ENCODE data around the gene OR4X1. TPM values are rescaled to one million over a fixed set of nuclear protein-coding genes. Genes with fewer than 3 reads are reported as not detected.

OR4X1 gene
- polyA plus RNA-seq, 1 donor from 2014 or later = not detected

DNA sequence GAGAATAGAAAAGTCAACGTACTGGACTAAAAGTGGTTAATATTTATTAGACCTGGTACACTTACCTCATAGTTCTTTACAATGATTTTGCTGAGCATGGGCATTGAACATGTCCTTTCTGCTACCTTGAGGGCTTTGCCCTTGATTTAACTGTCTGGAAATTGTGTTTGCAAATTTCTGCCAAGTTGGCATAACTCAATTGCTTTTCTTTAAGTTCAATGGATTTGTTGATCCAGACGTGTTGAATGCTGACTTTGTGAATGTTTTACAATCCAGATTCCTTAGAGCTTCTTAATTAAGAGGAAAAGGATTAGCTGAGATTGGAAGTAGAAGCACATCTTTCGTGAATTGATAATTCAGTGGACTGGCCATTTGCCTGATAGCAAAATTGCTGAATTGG, 25.9 kb upstream of the OR4X1 start:
- Histone ChIP-seq H3K9ac (ENCODE audit: low read length) (no peak overlapping the region), H3F3A (ENCODE audit: insufficient read depth, low read length, poor library complexity, severe bottlenecking) (no peaks in the 10 kb centered on the region), H3K9me2 (ENCODE audit: insufficient read depth, low read length) (no peaks in the 10 kb centered on the region), H3K27ac (ENCODE audit: low read length) (no peak overlapping the region), H3K4me3 (ENCODE audit: low read length) (no peak overlapping the region), H3K79me2 (replicated peaks; ENCODE audit: insufficient read depth, low read length) (no peaks in the 10 kb centered on the region), H3K36me3 (ENCODE audit: insufficient read depth, low read length) (no peaks in the 10 kb centered on the region), H2AFZ (ENCODE audit: low read depth, low read length) (no peak overlapping the region), H3K9me3 (ENCODE audit: low read length) (no peaks in the 10 kb centered on the region), H4K20me1 (ENCODE audit: insufficient read depth) (no peaks in the 10 kb centered on the region), H3K4me2 (ENCODE audit: low read length) (no peak overlapping the region), H3K27me3 (ENCODE audit: insufficient read depth, low read depth, low read length) (no peaks in the 10 kb centered on the region)
- TF ChIP-seq EZH2 (IDR thresholded peaks at IDR 0.05; ENCODE audit: borderline replicate concordance, insufficient read depth, low read length, poor library complexity, severe bottlenecking) (no peak), POLR2AphosphoS5 (IDR thresholded peaks at IDR 0.05) (no peak), EP300 (conservative IDR thresholded peaks at IDR 0.05; ENCODE audit: poor library complexity, severe bottlenecking) (no peak), MXI1 (conservative IDR thresholded peaks at IDR 0.05; ENCODE audit: poor library complexity, severe bottlenecking) (no peak), REST (IDR thresholded peaks at IDR 0.05; ENCODE audit: borderline replicate concordance) (no peak), RAD21 (conservative IDR thresholded peaks at IDR 0.05) (no peak)
- TF ChIP-seq, protein P1, sequence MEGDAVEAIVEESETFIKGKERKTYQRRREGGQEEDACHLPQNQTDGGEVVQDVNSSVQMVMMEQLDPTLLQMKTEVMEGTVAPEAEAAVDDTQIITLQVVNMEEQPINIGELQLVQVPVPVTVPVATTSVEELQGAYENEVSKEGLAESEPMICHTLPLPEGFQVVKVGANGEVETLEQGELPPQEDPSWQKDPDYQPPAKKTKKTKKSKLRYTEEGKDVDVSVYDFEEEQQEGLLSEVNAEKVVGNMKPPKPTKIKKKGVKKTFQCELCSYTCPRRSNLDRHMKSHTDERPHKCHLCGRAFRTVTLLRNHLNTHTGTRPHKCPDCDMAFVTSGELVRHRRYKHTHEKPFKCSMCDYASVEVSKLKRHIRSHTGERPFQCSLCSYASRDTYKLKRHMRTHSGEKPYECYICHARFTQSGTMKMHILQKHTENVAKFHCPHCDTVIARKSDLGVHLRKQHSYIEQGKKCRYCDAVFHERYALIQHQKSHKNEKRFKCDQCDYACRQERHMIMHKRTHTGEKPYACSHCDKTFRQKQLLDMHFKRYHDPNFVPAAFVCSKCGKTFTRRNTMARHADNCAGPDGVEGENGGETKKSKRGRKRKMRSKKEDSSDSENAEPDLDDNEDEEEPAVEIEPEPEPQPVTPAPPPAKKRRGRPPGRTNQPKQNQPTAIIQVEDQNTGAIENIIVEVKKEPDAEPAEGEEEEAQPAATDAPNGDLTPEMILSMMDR (IDR thresholded peaks at IDR 0.05; ENCODE audit: poor library complexity, severe bottlenecking) = no peak

DNA sequence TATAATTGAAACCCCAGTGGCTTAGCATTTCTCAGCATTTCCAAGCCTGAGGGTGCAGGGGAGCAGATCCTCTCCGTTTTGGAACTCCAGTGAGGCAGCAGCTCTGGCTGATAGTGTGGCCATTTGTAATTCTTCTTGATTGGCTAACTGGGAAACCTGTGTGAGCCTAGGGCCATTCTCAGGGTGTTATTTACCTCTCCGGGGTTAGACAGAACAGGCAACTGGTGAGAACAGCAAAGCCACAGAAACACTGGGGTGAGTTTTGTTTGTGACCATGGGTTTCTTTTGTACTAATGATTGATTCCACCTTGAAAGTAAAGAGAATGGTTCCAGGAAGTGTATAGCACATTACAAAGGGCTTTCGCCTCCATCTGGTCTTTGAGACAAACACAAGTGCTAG, 21.2 kb upstream of the OR4X1 start:
- TF ChIP-seq REST (IDR thresholded peaks at IDR 0.05; ENCODE audit: borderline replicate concordance) (no peak), EZH2 (IDR thresholded peaks at IDR 0.05; ENCODE audit: borderline replicate concordance, insufficient read depth, low read length, poor library complexity, severe bottlenecking) (no peak), SMC3 (conservative IDR thresholded peaks at IDR 0.05; ENCODE audit: poor library complexity) (no peak), RAD21 (conservative IDR thresholded peaks at IDR 0.05) (no peak), MXI1 (conservative IDR thresholded peaks at IDR 0.05; ENCODE audit: poor library complexity, severe bottlenecking) (no peak), EP300 (conservative IDR thresholded peaks at IDR 0.05; ENCODE audit: poor library complexity, severe bottlenecking) (no peak), POLR2AphosphoS5 (IDR thresholded peaks at IDR 0.05) (no peak), TAF1 (IDR thresholded peaks at IDR 0.05; ENCODE audit: low read depth) (no peak)
- TF ChIP-seq, protein P1 (IDR thresholded peaks at IDR 0.05; ENCODE audit: poor library complexity, severe bottlenecking) = no peak
- no peak overlapping the region for H3K9ac ChIP-seq (ENCODE audit: low read length)

More for the DNA sequence above, 21.2 kb upstream of the OR4X1 start:
- Histone ChIP-seq H3K4me2 (ENCODE audit: low read length) (no peak overlapping the region), H3K36me3 (ENCODE audit: insufficient read depth, low read length) (no peaks in the 10 kb centered on the region), H2AFZ (ENCODE audit: low read depth, low read length) (no peak overlapping the region), H3K4me3 (ENCODE audit: low read length) (no peak overlapping the region), H3F3A (ENCODE audit: insufficient read depth, low read length, poor library complexity, severe bottlenecking) (no peaks in the 10 kb centered on the region), H3K9me3 (ENCODE audit: low read length) (no peaks in the 10 kb centered on the region), H3K9me2 (ENCODE audit: insufficient read depth, low read length) (no peaks in the 10 kb centered on the region), H3K27ac (ENCODE audit: low read length) (no peak overlapping the region), H3K27me3 (ENCODE audit: insufficient read depth, low read depth, low read length) (no peaks in the 10 kb centered on the region), H4K20me1 (ENCODE audit: insufficient read depth) (no peaks in the 10 kb centered on the region), H3K79me2 (replicated peaks; ENCODE audit: insufficient read depth, low read length) (no peaks in the 10 kb centered on the region)
